Neuron (in vitro differentiated cells): ENCODE measurements around the gene KRT3.

Experiments used
- H2AFZ ChIP-seq: one replicate; pipeline ENCODE4 v1.6.1; 2013; ENCODE audit warnings: low read depth, mild to moderate bottlenecking, inconsistent platforms, low read length, moderate library complexity
- H3K27me3 ChIP-seq: one replicate; pipeline ENCODE4 v1.6.1; 2013; ENCODE audit warnings: low read length; ENCODE audit not compliant: insufficient read depth
- H3K36me3 ChIP-seq: one replicate; pipeline ENCODE4 v1.6.1; 2013; ENCODE audit warnings: low read length; ENCODE audit not compliant: insufficient read depth
- H3K4me1 ChIP-seq: one replicate; pipeline ENCODE4 v1.6.1; 2013; ENCODE audit warnings: low read length; ENCODE audit not compliant: insufficient read depth
- H3K4me3 ChIP-seq: 2 replicates; pipeline ENCODE4 v1.5.1; 2013; ENCODE audit warnings: mild to moderate bottlenecking, low read length, moderate library complexity
- H3K9me3 ChIP-seq: one replicate; pipeline ENCODE4 v1.6.1; 2013; ENCODE audit warnings: low read length

KRT3 gene

DNA sequence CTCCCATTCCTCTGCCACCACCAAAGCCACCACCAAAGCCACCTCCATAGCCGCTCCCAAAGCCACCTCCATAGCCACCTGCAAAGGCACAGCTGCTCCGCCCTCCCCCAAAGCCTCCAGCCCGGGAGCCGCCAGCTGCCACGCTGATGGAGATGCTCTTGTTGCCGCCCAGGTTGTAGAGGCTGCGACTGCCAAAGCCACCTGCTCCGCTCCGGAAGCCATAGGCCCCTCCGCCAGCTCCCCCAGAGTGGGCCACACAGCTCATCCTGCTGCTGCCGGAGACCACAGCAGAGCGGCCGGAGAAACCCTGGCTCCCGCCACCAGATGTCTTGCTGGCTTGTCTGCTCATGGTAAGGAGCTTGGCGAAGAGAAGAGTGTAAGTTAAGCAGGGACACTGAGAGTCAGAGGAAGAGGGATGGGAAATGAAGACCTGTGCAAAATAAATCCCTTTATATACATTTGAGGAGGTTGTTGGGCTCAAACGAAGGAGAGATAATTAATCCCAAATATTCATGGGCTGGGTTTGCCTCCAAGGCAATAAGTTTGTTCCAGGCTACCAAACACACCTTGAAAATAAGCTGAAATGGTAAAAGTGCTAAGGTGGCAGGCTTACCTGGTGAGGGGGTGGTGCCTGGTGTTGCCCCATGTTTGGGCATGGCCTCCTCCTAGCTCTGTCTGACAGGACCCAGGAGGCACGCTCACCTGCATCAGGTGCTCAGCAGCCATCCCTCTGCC lies at the start of gene KRT3:
Gene KRT3 (minus strand): TSS at position 424 of the 735 bp plus-strand sequence. CDS start 75 bp downstream, at position 349.
- H3K36me3 ChIP-seq, result no peaks in the 10 kb centered on the region
- no peaks in the 10 kb centered on the region for H3K4me1 ChIP-seq
- no peaks in the 10 kb centered on the region for H3K27me3 ChIP-seq
- H3K9me3 ChIP-seq, result no peaks in the 10 kb centered on the region
- no peak within 1 kb of the TSS for H3K4me3 ChIP-seq
- H2AFZ ChIP-seq, result no peak within 1 kb of the TSS

DNA sequence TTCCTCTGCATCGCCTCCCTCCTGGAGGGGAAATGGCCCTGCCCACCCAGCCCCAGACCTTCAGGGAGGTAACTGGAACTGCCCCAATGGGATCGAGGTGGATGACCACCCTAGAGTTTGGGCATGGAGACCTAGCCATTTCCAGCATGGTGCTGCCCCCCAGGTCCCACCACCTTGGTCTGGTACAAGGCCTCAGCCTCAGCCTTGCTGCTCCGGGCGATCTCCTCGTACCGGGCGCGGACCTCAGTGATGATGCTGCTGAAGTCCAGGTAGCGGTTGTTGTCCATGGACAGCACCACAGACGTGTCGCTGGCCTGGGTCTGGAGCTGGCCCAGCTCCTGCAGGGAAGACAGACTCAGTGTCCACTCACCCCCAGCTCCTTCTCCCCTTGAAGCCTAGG lies 48.5 kb upstream of the KRT3 start:
- Histone ChIP-seq H3K4me3 (no peak overlapping the region), H2AFZ (no peak overlapping the region), H3K36me3 (no peaks in the 10 kb centered on the region), H3K4me1 (no peaks in the 10 kb centered on the region), H3K27me3 (no peaks in the 10 kb centered on the region), H3K9me3 (no peaks in the 10 kb centered on the region)

DNA sequence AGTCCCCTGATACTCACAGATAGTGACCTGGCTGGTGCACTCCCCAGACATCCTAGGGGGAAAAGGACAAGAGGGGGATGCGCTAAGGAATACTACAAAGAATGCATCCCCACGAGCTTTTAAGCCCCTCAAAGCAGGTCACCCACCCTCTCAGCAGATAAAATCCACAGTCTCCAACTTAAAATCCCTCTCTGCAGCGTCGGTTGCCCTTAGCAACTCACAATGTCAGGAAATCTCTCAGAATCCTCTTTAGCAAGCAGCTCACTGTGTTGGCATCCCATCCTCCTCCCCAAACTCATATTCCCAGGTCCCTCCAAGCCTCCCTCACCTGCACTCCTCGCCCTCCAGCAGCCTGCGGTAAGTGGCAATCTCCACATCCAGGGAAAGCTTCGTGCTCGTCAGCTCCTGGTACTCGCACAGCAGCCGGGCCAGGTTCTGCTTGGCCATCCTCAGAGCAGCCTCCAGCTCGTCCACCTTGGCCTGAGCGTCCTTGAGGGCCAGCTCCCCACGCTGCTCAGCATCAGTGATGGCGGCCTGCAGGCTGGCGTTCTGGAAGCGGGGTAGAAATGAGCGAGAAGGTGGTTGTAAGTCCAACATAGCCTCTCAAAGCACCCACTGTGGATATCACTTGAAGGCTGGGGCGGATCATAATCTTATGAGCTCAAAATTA lies 43.7 kb upstream of the KRT3 start:
- Histone ChIP-seq H3K4me1 (no peaks in the 10 kb centered on the region), H3K27me3 (no peaks in the 10 kb centered on the region), H2AFZ (no peak overlapping the region), H3K36me3 (no peaks in the 10 kb centered on the region), H3K4me3 (no peak overlapping the region), H3K9me3 (no peaks in the 10 kb centered on the region)

DNA sequence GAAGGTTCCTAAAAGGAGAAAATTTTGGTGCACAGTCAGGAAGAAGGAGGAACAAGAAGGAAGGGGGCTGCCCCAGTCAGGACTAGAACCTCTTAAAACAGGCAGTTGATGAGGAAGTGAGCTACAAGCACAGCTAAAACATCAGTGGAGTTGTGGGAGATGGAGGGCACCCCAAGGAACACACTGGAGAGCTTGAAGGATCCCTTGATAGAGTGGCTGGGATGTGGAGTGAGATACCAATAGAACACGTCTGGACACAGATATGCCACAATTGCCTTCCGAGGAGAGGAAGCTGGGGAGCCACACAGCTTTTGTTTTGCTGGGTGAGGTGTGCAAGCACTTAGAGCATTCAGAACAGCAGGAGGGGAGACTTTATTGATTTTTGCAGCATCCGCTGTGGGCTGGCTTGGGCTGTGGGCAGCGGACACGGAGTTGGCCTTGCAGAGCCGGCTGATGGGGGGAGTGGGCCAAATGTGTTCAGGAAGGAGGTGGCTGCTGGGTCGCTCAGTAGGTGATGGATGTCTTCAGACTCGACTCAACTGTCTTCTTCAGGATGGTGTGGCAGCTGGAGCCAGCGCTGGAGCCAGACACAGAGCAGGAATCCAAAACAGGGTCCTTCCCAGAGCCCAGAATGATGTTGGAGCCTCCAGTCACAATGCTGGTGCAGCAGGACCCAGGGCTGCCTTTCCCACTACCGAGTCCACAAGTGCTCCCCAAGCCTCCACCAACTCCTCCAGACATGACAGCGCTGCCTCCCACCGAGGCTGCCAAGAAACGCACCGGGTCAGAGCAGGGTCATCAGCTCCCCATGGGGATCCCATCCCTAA lies 42.9 kb upstream of the KRT3 start:
- Histone ChIP-seq H3K9me3 (no peaks in the 10 kb centered on the region), H3K27me3 (no peaks in the 10 kb centered on the region), H2AFZ (no peak overlapping the region), H3K4me3 (no peak overlapping the region), H3K4me1 (no peaks in the 10 kb centered on the region), H3K36me3 (no peaks in the 10 kb centered on the region)

DNA sequence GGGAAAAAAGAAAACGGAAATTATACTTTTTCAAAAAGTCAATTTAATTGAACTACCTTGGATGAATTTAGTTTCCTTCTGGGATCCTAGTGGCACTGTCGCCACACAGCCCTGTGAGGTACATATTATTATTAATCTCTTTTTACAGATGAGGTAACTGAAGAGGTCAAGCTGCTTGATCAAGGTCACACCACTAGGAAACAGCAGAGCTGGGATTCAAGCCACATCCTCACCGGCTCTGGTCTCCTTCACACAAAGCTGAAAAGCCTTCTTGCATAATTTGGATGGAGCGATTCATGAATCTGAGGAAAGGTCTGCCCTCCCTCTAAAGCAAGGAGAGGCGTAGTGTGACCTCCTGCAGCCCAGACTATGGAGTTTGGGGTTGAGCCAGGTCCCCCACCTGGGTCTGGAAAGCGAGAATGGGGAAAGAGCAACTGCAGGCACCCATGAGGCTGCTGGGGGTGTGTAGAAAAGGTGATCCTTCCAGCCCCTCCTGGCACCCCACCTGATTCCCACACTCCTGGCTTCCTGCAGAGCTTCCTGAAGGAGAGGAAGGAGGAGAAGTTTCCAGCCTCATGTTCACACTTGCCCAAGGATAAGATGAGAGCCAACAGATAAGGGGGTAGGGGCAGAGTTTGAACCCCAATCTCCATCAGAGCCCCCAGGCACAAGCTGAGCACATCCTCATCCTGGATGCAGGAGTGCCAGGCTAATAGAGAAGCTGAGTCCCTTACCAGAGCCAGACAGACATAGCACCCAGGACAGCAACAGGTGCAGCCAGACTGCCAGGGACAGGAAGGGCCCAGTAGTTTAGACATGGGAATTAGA lies 42.1 kb upstream of the KRT3 start:
- Histone ChIP-seq H3K4me3 (no peak overlapping the region), H3K27me3 (no peaks in the 10 kb centered on the region), H3K9me3 (no peaks in the 10 kb centered on the region), H3K4me1 (no peaks in the 10 kb centered on the region), H2AFZ (no peak overlapping the region), H3K36me3 (no peaks in the 10 kb centered on the region)

DNA sequence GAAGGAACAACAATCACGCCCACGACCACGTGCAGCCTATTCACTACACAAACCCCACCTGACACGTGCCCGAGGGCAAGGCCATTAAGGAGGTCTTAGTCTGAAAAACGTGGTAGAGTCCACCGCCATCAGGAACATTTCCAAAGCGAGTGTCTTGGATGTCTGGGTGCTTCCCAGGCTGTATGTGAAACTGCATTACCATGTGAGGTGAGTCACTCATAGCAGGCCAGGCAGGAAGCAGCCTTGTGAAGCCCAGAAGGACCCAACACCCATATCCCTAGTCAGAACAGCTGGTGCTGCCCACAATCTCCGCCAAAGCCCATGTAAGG lies 41.5 kb upstream of the KRT3 start:
- Histone ChIP-seq H3K9me3 (no peaks in the 10 kb centered on the region), H3K4me3 (no peak overlapping the region), H3K36me3 (no peaks in the 10 kb centered on the region), H3K4me1 (no peaks in the 10 kb centered on the region), H3K27me3 (no peaks in the 10 kb centered on the region), H2AFZ (no peak overlapping the region)

DNA sequence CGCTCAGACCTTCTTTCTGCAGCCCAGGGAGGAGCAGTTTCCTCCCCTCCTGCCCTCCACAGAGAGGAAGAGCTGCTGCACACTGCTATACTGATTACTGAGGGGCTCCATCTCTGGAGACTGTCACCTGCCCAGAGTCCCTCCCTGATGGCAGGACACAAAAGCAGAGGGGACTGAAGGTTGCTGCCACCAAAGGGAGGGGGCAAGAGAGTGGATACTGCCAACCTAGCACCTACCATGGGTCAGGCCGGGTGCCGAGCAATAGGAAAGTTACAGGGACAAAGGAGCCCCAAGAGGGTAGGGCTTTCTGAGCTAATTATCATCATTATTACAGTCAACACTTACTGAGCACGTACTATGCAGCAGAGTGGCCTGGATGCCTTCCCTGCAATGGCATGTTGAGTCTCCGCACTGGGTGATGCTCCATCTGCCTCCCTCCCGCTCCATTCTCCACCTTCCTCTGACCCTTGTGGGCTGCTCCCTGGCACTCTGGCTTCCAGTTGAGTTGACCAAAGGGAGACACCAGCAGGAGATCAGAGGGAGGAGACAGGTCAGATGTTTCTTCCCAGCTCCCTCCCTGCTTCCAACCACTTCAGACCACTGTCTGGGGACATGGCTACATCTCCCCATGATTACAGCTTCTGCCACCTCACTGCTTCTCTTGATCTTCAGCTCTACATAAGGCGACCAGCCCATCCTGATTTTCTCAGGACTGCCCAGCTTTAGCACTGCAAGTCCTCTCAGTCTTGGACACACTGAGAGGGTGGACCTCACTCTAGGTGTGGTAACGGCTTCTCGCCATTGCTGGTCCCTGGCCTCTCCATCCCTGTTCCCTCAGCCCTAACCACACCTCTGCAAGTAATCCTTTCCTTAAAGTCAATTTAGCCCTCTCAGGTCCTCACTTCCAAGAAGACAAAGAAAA lies 40.8 kb upstream of the KRT3 start:
- Histone ChIP-seq H3K9me3 (no peaks in the 10 kb centered on the region), H3K36me3 (no peaks in the 10 kb centered on the region), H3K4me3 (no peak overlapping the region), H3K4me1 (no peaks in the 10 kb centered on the region), H2AFZ (no peak overlapping the region), H3K27me3 (no peaks in the 10 kb centered on the region)

DNA sequence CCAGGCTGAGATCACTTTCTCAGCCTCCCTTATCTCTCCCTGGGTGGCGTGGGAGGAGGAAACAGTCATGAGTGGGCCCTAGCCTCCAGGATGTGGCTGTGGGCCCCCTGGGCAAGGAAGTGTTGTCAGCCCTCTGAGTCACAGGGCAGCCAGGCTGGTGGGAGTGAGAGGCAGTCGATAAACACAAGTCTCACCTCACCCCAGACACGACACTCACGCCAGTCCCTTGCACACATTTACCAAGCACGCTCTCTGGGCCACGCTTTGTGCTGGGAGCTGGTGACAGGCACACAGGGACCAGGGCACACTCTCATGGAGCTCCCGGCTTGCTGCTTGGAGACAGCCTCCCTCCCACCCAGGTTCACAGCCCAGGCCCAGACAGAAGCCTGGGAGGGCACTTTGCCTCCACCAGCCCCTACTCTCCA lies 40.1 kb upstream of the KRT3 start:
- Histone ChIP-seq H2AFZ (no peak overlapping the region), H3K4me1 (no peaks in the 10 kb centered on the region), H3K4me3 (no peak overlapping the region), H3K36me3 (no peaks in the 10 kb centered on the region), H3K27me3 (no peaks in the 10 kb centered on the region), H3K9me3 (no peaks in the 10 kb centered on the region)

DNA sequence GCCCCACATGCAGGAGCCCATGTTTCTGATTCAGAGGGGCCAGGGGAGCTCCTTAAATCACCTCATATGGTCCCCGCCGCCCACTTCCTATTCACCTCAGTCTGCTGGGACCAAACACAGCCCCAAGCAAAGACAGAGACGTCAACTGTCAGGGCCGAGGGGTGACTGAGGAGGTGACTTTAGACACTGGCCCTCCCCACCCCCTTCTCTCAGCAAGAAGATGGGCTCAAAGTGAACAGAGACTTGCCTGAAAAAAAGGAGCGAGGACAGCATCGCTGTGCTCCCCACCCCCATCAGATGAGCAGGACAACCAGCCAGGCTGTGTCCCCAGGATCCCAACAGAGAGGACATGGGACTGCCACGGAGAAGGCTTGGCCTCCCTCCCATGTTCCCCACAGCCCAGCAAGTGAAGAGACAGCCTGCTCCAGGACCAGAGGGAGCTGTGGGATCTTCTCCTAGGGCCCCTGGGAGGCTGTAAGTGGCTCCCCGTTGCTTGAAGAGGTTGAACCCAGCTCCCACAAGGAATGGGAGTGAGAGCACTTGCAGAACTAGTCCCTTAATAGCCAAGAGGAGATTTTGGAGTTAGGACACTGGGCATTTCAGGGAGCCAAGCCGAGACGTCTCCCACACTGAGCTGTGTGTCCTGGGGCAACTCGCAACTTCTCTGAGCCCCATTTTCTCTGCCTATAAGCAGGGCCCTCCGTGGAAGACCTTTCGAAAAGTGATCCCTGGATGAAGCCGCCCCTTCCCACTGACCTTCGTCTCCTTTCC lies 39.5 kb upstream of the KRT3 start:
- H2AFZ ChIP-seq, result no peak overlapping the region
- H3K9me3 ChIP-seq, result no peaks in the 10 kb centered on the region
- no peaks in the 10 kb centered on the region for H3K36me3 ChIP-seq

DNA sequence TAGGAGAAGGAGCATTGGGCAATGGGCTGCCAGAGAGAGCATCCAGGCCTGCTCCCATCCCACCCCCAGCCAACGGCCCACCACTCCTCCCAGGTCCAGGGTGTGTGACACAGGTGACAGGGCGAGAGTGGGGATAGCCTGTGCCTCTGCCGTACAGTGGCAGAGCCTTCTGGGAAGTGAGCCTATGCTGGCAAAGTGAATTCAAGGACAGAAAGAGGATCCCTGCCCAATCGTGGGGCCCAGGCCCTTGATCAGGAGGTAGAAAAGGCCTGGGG lies 38.7 kb upstream of the KRT3 start:
- Histone ChIP-seq H3K4me3 (no peak overlapping the region), H3K4me1 (no peaks in the 10 kb centered on the region), H2AFZ (no peak overlapping the region), H3K27me3 (peaks cover 3% of the 10 kb centered on the region), H3K36me3 (no peaks in the 10 kb centered on the region), H3K9me3 (no peaks in the 10 kb centered on the region)

More for the DNA sequence above, 39.5 kb upstream of the KRT3 start:
- H3K4me3 ChIP-seq, result no peak overlapping the region
- no peaks in the 10 kb centered on the region for H3K4me1 ChIP-seq
- no peaks in the 10 kb centered on the region for H3K27me3 ChIP-seq

DNA sequence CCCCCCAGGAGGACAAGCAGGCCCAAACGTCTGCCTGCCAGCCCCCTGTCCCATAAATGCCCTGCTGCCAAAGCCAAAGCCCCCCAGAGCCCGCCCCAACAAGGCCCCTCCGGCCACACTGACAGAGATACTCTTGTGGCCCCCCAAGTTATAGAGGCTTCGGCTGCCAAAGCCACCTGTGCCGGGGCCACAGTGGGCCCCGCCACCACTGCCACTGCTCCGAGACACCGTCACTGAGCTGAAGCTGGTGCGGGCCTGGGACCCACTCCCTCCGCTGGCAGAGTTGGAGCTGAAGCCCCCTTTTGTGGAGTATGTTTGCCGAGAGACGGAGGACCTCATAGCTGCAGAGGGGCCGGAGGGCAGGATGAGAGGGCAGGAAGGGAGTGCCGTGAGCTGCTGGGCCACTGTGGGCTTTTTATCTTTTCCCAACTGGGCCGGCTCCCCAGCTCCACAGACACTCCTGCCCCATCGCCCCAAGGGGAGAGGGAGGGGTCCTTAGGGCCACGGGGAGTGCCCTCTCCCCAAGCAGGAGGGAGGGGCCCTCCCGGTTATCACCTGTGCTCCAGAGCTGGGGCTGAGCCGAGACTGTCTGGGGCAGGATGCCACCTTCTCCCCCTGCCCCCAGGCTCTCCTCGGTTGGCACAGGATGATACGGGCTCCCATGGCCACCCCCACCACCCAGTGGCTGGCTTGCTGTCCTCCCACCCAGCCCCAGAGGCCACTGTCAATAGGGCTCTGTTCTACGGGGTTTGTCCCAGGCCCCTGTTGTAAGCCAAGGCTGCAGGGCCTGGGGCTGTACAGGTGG lies 38.2 kb upstream of the KRT3 start, which contains the start of gene KRT79:
Gene KRT79 (minus strand): TSS at position 390 of the 805 bp plus-strand sequence. CDS start 51 bp downstream, at position 339.
- Histone ChIP-seq H3K4me1 (no peaks in the 10 kb centered on the region), H3K9me3 (no peaks in the 10 kb centered on the region), H3K27me3 (peaks cover 3% of the 10 kb centered on the region), H3K36me3 (no peaks in the 10 kb centered on the region), H2AFZ (no peak within 1 kb of the TSS), H3K4me3 (no peak within 1 kb of the TSS)
